NCI-H510A (cell line): Measurements from ENCODE around the gene TPRG1.
A peak's percentile ranks its signal among the peaks of the same experiment; 100 is the strongest.

ENCODE experiments used
- DNase-seq: peaks from one replicate; lab custom pipeline; 2025; lab: John Stamatoyannopoulos, UW

Gene TPRG1

DNA sequence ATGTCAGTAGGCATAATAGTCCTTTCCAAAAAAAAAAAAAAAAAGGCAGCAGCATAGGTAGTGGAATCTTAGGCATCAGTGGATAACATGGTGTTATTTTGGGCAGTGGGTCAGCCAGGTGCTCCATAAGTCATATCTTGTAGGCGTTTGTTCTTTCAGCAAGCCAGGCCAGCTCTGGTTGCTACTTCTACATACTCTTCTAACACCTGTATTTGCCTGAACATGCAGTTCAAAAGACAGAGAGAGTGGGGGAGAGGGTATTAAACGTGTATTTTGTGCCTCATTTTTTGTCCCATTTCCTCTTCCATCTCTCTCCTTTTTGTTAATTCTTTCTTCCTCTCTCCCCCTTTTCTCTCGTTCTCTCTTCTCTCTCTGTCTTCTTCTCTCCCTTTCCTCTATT is 110.4 kb downstream of the TPRG1 start:
- no peak for DNase-seq

DNA sequence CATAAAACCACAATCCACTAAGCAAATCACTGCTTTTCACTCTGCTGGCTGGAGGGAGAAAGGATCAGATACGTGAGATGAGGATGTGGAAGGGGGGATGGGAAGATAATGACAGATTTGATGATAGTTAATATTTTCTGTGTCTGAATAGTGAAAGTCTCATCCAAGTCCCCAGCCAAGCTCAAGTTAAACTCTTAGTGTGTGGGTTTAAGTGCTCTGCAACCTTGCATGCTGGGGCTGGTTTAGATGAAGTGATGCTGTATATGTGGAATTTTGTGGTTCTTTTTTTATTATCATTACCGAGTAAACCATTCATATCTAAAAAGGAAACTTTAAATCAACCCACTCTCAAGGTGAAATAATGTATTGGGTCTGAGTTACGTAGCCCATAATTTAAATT is 111.0 kb downstream of the TPRG1 start:
- no peak for DNase-seq

DNA sequence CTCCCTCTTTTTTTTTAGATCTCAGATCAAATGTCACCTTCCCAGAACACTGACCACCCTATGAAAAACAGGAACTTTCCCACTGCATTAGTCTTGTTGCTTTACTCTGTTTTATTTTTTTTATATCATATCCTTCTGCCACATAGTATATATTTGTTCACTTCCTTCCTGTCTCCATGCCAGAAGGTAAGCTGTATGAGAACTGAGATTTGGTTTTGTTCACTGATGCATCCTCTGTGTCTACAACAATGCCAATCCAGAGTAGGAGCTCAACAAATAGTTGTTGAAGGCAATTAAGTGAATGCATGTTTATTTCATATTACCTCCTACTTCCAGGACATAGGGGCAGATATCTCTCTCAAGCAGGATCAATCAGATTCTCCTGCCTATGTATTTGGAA is 114.4 kb downstream of the TPRG1 start:
- DNase-seq: no peak

DNA sequence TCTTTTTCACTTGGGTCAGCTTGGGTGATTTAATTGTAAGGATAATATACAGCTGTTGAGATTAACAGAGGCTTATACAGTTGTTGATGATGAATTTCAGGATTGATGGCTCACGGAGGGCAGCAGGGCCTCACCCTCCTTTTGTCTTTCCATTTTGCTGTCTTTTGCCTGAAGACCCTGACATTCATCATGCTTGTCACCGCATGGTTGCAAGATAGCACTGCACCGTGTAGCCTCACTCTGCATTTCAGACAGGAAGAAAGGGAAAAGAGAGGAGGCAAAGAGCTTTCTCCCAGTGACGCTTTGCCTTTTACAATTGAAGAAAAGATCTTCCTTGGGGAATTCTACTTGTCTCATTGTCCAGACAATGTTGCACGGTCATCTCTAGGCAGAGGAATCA is 115.1 kb downstream of the TPRG1 start:
- DNase-seq: no peak

DNA sequence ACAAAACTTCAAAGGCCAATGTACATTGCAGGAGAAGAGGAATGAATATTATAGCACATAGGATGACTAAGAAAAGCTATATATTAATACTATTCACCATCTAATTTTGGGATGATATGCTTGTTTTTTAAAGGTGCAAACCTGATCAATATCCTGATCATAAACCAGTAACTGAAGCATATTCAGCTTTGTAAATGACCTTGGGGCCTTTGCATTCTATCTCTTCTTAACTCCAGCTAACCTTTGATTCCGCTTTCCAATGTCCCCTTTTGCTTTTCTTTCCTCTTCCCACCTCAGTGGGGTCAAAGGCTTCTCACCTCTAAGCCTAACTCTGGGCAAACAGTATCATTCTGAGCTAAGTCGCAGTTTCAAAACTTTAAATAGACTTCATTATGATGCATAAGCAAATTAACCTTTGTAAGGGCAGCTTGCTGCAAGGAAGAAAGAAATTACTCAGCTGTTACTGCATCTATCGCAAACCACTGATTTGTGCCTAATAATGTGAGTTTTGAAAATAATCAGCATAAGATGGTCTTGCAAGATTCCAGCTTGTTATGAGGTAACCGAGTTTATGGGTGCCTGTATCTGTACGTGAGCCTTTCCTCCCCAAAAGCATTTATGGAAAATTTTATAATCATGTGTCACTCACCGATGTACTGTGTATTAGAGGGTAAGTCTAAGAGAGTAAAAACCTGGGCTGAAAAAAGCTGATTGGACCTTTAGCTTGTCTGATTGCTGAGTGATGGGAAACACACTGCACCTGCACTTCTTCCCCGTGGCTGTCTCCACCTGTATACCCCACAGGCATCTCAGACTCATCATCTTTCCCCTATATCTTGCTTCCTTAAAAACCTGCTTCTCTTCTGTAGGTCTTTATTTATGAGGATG is 116.8 kb downstream of the TPRG1 start:
- no peak for DNase-seq

DNA sequence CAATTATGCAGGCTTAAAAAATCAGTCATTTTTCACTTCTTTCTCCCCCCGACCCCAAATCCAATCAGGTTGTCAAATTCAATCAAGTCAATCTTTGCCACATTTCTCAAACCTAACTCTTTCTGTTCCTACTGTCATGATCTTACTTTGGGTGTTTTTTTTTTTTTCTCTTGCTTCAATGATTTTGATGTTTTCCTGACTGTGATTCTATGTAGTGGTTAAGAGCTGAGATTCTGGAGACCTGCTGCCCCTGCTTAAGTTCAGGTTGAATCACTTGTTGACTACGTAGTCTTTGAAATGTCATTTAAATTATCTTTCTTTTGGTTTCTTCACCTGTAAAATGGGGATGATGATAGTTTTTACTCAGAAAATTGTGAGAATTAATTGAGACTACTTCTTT is 117.5 kb downstream of the TPRG1 start:
- no peak for DNase-seq

DNA sequence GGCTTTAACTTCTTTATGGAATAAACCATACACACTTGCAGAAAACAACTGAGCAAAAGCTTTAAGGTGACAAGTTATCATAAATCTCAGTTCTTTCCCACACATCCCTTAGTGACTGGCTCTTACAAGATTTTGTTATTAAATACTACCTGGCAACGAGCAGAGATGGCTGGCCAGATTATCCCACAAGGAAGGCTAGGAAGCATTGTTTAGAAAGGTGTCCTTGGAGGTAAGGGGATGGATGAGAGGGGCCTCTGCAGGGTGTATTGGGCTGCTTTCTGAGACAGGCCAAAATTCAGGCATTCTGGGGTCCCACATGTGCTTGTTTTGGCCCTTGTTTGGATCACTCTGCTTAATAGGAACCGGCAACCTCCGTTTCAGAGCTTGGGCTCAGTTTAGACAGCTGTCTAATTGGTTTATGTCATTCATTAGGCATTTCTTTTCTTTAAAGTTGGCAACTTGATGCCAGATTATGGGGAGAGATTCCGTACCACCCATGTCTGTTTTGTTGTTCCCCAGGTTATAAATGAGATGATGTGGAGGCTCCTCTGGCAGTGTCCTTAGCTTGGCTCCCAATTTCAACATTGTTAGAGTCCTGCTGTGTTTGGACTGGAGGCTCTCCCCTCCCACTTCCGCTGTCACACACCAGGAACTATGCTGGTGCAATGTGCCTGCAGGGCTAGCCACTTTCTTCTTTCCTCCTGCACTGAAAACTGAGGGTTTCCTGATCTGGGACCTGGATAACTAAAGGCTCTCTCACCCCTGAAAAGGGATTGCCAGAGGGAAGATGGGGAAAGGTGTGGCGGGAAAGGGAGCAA is 121.1 kb downstream of the TPRG1 start:
- no peak for DNase-seq

DNA sequence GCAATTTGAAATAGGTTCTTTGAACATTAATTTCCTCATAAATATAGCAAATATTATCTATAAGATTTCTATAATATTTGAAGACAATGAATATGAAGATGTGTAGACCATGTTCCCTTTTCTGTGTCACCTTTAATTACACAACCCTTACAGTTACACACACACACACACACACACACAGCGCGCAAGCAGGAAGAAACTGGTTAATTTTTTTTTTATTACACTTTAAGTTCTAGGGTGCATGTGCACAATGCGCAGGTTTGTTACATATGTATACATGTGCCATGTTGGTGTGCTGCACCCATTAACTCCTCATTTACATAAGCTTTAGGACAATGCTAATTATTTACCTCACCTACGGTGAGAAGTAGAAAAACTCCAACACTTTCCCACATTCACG is 122.9 kb downstream of the TPRG1 start:
- DNase-seq: no peak

DNA sequence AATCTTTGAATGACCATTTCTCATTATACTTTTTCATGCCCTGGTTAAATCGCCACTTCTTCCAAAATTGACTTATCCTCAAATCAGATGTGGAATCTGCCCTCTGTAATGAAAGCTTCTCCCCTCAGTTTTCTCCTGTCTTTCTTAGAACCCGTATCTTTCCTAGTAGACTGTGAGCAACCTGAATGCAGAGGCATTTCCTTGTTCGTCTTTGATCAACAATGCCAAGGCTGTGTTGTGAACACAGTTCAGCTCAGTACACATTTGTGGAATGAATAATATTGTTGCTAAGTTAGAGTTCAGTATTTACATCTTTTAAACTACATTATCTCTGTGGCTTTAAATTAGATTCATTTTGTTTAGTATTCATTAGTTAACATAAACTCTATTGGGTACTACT is 123.3 kb downstream of the TPRG1 start:
- no peak for DNase-seq

DNA sequence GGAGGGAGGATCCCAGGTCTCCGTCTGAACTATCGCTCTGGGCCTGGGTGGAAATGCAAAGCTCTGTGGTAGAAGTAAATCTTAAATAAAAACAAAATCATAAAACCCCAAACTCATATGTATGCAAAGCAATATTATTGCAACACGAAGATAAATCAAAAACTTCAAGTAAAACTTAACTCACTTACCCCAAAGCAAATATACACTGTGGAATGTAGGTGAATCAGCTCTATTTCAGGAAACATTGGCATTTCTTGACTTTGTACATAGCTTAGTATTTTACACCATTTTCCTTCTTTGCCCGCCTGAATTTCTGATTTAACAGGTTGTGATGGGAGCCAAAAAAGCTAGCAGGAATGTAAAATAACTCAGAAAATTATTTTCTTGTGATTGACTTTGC is 126.2 kb downstream of the TPRG1 start:
- no peak for DNase-seq

DNA sequence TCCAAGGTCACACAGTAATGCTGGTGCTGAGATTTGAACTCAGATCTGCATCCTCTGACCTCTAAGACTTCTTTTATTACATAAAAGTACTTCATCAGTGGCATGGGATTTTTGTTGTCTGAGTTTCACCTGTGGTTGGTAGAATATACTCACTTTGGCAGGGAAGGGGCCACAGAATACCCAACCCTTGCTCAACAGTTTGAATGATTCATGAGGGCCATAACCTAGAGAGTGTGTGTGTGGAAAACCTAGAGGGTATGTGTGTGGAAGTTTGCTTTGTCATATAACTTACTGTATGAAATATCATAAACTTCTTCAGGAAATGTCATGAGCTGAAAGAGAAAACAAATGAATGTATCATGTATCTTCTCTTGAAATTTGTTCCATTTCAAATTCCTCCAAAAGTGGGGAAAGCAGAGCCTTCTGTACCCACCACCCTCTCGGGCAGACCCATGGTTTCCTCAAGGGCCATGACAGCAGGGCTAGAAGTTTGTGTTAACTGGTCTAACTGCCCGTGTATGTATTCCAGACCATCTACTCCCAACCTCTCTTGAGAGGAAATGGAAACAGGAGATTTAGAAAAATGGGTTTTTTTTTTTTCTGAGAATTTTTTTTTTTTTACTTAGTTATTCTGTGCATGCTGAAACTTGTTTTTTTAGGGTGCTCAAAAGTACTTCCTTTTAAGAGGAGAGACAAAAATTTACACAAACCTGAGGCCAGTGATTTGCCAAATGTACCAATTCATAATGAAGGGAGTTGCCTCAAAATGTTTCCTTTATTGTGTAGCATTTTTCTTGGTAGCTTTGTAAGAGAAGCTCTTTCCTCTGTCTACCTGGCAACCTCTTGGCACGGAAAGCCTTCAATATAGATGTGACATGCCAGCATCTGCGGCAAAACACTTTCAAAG is 127.0 kb downstream of the TPRG1 start:
- DNase-seq: no peak

DNA sequence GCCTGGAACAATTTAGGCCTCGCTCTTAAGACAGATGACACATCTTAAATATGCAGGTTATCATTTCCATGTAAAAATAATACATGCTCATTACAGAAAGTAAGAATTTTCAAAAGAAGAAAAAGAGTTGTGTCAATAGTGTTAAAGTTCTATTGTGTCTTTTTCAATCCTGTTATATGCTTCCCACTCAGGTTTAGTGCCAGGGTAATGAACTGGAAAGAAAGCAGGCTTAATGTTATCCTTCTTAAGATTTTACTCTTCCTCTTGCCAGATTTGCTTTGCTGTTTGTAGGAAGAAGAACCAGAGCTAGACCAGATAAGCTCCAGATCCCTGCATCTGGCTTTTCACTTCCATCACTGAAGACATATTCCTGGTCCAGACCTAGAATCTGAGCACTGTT is 128.6 kb downstream of the TPRG1 start:
- no peak for DNase-seq

DNA sequence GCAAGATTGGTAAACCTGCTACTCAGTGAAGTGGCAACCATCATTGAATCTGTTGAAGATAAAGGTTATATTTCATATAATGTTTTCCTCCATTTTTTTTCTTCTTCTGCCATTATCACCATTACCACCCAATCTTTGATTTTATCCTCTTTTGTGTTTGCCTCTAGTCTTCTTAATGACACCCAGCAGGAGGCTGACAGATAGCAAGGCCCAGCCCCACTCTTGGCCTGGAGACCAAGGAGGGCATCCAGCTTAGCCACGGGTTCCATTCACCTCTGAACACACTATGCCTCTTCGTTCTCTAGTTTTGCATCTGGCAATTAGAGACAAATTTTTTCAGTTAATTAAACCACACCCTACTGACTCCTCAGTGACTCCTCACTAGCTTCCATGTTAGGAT is 129.7 kb downstream of the TPRG1 start:
- no peak for DNase-seq

DNA sequence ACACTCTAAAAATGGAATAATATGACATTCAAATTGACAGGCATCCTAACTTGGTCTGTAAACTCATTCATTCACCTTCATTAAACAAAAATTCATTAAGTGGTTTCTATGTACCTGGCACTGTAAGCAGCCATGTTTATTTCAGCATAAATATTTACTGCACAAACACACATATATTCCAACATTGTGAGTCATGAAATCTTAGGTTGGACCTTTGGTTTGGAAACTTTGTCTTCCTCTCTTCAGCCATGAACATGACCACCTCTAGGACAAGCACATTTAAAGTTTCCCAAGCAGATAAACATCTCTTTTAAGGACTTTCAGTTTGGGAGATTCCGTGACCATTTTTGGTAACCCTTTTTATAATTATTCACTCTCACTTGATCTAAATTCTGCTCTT is 131.8 kb downstream of the TPRG1 start:
- DNase-seq: no peak

DNA sequence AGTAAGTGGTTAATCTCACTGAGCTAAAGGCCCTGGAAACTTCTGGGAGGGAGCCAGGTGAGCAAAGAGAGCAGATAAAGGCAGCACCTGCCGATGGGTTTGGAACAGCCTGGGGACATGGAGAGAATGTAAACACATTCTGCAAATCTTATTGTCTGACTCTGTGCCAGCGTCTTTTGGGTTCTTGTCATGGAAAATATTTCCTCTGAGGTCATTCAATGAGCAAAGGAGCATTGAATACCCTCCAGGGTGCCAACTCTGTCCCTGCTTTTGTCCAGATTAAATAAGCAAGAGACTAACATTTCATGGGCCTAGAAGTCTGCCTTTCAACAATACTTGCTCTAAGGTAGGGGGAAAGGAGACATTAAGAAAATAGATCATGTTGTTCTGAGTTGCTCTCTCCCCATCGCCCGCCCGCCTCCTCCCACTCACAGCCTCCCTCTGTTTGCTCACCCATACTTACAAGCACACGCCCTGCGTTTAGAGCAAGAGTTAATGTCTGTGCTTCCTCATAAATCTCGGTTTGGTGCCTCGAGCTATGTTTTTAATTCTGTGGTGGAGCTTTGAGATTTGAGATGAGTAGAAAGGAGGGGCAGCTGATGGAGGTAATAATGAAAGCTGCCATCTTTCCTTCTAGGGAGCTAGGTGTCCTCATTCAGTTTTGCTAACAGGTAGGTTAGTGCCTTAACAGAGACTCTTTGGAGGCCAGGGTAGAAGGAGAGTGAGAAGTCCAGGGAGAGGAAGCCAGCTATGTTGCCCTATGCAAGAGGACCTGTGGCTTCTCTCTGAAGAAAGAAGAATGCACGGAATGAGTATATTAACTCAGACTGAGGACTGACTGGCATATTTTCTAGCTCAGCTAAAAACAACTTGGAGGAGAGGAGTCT is 132.9 kb downstream of the TPRG1 start:
- DNase-seq: peak; percentile 70

DNA sequence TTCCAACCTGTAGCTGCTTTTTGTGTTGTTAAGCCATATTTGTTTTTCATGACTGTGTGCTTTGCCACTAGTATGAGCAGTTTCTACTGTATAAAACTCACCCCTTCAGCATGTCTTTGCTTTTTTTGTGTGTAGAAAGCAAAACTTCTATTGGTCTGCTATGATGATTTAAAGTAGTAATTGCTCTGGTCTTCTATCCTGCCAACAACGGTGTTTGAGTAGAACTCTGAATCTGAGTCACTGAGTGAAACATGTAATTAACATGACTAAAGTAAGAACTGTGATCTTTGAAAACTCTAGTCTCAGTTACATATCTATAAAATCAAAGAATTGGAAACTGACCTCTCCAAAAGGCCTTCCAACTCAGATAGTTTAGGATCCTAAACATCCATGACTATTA is 133.6 kb downstream of the TPRG1 start:
- DNase-seq: no peak

DNA sequence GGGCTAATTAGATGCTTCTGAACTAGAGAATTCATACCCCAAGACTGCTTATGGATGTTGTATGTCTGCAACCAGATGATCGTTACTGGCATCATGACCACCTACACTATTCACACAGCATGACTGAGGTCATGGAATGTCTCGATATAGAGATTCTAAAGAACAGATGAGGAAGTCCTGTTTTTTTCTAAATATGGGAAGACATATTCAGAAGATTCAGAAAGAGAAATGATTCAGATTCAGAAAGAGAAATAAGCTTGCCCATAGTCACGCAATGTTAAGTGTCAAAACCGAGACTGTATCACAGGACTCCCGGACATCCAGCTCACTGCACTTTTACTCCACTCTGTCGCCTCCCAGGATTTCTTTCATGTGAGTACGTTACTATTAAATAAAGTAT is 136.2 kb downstream of the TPRG1 start:
- DNase-seq: no peak

DNA sequence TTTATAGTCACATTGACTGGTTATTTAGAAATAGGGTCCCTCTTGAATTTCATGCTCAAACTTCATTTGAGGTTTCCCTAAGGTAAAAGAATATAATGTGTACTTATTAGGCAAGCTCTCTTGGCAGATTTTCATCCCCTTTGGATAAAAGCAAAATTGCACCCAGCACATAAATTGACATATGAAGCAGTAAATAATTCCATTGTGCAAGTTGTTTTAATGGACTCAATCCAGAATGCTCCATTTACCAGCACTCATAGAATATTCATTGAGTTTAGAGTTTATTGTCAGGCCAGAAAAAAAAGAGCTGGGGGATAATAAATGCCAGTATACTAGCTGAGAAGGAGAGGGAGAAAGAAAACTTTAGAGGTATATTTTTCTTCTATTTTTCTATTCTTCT is 136.8 kb downstream of the TPRG1 start:
- DNase-seq: no peak

DNA sequence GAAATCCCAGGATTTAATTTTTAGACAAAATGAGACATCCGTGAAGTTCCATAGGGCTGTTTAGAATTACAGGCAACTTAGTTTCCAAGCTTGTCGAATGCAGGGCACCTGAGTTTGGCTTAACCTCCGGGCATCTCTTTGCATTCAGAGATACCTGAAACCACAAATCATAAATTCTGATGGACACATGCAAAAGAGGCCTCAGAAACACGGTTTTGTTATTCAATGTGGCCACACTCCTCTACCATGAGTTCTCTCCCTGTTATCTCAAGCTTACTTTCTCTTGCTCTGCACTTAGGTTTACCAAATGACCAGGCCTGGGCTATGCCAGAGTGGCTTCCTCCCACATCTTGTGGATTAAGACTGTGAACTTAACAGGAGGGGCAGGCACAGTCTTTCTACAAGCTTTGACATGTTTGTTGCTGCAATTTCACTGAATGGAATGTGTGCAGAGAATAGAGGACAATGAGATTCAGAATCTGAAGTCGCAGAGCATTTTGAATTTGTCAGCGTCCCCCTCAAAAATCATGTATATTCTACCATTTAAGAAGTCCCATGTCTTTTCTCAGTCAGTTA is 137.7 kb downstream of the TPRG1 start:
- no peak for DNase-seq

DNA sequence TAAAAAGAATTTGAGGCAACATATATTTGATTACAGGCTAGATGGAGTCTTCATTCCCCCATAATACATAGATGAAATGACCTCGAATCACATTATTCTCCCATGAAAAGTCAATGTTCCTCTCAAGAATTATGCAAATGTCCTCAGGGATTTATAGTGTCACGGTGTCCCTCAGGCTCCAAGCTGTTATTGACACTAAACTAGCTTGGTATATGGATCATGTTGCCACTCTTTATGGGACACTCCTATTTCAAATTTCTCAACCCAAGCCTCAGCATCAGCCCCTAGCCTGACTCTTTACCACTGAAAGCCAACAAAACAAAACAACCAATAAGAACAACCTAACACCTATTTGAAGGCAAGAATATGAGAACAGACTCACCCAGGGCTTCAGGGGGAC is 139.8 kb downstream of the TPRG1 start:
- DNase-seq: no peak

DNA sequence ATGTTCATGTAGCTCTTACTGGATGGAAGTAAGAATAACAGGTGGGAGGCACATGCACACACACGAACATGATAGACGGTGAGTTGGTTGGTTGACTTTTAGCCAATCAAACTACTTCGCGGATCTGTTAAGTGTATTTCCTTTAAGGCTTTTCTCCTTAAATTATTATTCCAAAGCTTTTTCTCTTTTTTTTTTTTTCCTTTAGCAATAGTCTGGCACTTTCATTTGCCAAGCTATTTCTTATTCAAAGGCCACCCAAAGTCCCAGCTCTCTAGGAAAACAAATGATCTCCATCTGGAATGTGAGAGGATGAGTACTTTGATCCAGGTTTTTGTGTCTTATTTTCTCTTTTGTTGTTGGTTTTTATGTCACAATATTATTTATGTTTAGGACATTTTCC is 141.1 kb downstream of the TPRG1 start:
- DNase-seq: no peak
